ENCODE measurements around the gene CAMTA1. TPM values are rescaled to one million over a fixed set of nuclear protein-coding genes. Genes with fewer than 3 reads are reported as not detected.

Gene CAMTA1
- polyA plus RNA-seq, 1 of the 3 experiments (the other 2 are of a cell fraction): 63.1 TPM

DNA sequence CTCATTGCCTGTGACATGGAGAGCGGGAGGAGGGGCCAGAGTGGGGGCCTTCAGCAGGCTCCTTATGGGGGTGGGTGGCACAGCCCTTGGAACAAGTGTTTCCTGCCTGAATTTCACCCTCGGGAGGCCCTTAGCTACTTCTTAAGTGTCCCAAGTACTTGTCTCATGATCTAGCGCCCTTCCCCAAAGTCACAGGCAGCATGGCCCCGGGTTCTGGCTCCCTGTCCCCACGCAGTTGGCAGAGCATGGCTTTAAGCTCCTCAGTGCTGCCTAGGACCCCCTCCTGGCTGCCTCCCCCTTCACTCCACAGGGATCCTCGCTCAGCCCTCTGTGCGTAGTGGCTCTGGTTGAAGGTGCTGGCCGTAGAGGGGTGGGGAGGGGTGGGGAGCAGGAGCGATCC, 197.2 kb downstream of the CAMTA1 start:
- TF ChIP-seq RAD21 (IDR thresholded peaks at IDR 0.05; ENCODE audit: low read length) (no peak), TCF12 (IDR thresholded peaks at IDR 0.05) (no peak), FOSL2 (IDR thresholded peaks at IDR 0.05; ENCODE audit: borderline replicate concordance, low read depth) (no peak), JUND (IDR thresholded peaks at IDR 0.05) (no peak), RXRA (IDR thresholded peaks at IDR 0.05; ENCODE audit: borderline replicate concordance, low read depth) (no peak), NRF1 (IDR thresholded peaks at IDR 0.05; ENCODE audit: low read depth, low read length) (no peak), YY1 (IDR thresholded peaks at IDR 0.05; ENCODE audit: low read depth) (no peak), SIN3A (IDR thresholded peaks at IDR 0.05; ENCODE audit: borderline replicate concordance, low read depth, low read length) (no peak), ELF1 (IDR thresholded peaks at IDR 0.05) (no peak), MEF2A (IDR thresholded peaks at IDR 0.05; ENCODE audit: borderline replicate concordance, low read depth) (no peak), EZH2phosphoT487 (IDR thresholded peaks at IDR 0.05; ENCODE audit: borderline replicate concordance, low read depth) (no peak), MXI1 (IDR thresholded peaks at IDR 0.05; ENCODE audit: low read depth, low read length) (no peak), TEAD4 (IDR thresholded peaks at IDR 0.05; ENCODE audit: borderline replicate concordance, insufficient read depth) (no peak), FOXM1 (IDR thresholded peaks at IDR 0.05; ENCODE audit: low read depth) (no peak), SMC3 (IDR thresholded peaks at IDR 0.05; ENCODE audit: low read depth, low read length) (no peak), CHD2 (IDR thresholded peaks at IDR 0.05; ENCODE audit: low read length, partially characterized antibody) (no peak)
- TF ChIP-seq, protein P1, sequence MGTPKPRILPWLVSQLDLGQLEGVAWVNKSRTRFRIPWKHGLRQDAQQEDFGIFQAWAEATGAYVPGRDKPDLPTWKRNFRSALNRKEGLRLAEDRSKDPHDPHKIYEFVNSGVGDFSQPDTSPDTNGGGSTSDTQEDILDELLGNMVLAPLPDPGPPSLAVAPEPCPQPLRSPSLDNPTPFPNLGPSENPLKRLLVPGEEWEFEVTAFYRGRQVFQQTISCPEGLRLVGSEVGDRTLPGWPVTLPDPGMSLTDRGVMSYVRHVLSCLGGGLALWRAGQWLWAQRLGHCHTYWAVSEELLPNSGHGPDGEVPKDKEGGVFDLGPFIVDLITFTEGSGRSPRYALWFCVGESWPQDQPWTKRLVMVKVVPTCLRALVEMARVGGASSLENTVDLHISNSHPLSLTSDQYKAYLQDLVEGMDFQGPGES (IDR thresholded peaks at IDR 0.05; ENCODE audit: low read depth, low read length): no peak
- TF ChIP-seq, protein P2, sequence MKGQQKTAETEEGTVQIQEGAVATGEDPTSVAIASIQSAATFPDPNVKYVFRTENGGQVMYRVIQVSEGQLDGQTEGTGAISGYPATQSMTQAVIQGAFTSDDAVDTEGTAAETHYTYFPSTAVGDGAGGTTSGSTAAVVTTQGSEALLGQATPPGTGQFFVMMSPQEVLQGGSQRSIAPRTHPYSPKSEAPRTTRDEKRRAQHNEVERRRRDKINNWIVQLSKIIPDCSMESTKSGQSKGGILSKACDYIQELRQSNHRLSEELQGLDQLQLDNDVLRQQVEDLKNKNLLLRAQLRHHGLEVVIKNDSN (IDR thresholded peaks at IDR 0.05; ENCODE audit: borderline replicate concordance, low read depth): no peak
- TF ChIP-seq, protein P3, sequence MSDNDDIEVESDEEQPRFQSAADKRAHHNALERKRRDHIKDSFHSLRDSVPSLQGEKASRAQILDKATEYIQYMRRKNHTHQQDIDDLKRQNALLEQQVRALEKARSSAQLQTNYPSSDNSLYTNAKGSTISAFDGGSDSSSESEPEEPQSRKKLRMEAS (IDR thresholded peaks at IDR 0.05; ENCODE audit: low read depth): no peak
- TF ChIP-seq, protein P4, sequence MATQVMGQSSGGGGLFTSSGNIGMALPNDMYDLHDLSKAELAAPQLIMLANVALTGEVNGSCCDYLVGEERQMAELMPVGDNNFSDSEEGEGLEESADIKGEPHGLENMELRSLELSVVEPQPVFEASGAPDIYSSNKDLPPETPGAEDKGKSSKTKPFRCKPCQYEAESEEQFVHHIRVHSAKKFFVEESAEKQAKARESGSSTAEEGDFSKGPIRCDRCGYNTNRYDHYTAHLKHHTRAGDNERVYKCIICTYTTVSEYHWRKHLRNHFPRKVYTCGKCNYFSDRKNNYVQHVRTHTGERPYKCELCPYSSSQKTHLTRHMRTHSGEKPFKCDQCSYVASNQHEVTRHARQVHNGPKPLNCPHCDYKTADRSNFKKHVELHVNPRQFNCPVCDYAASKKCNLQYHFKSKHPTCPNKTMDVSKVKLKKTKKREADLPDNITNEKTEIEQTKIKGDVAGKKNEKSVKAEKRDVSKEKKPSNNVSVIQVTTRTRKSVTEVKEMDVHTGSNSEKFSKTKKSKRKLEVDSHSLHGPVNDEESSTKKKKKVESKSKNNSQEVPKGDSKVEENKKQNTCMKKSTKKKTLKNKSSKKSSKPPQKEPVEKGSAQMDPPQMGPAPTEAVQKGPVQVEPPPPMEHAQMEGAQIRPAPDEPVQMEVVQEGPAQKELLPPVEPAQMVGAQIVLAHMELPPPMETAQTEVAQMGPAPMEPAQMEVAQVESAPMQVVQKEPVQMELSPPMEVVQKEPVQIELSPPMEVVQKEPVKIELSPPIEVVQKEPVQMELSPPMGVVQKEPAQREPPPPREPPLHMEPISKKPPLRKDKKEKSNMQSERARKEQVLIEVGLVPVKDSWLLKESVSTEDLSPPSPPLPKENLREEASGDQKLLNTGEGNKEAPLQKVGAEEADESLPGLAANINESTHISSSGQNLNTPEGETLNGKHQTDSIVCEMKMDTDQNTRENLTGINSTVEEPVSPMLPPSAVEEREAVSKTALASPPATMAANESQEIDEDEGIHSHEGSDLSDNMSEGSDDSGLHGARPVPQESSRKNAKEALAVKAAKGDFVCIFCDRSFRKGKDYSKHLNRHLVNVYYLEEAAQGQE (IDR thresholded peaks at IDR 0.05; ENCODE audit: low read depth, low read length): no peak
- 33% methylated on average over 4 of the region's 9 CpGs for WGBS (ENCODE audit: low lambda C conversion rate)

More for the DNA sequence above, 197.2 kb downstream of the CAMTA1 start:
- Histone ChIP-seq H3K4me1 (ENCODE audit: control insufficient read depth in 1 of 2, insufficient read depth in 2 of 2, low read depth in 1 of 2, low read length in 1 of 2) (no peaks in the 10 kb centered on the region), H3K36me3 (replicated peaks in 1 of 2; ENCODE audit: control insufficient read depth in 1 of 2, insufficient read depth in 2 of 2, low read length in 1 of 2) (no peaks in the 10 kb centered on the region), H3K27me3 (ENCODE audit: insufficient read depth) (no peaks in the 10 kb centered on the region), H3K9ac (no peak overlapping the region), H2AFZ (ENCODE audit: low read depth) (no peak overlapping the region), H3K9me2 (no peaks in the 10 kb centered on the region), H3K4me2 (no peak overlapping the region), H3K79me2 (ENCODE audit: insufficient read depth) (no peaks in the 10 kb centered on the region), H3K4me3 (ENCODE audit: low read depth in 2 of 2, low read length in 1 of 2) (no peak overlapping the region), H3K27ac (ENCODE audit: low read depth in 2 of 2, low read length in 1 of 2) (no peak overlapping the region), H4K20me1 (ENCODE audit: insufficient read depth) (no peaks in the 10 kb centered on the region), H3K9me3 (no peaks in the 10 kb centered on the region), H3F3A (replicated peaks; ENCODE audit: insufficient read depth) (no peaks in the 10 kb centered on the region)
- DNase-seq: no peak
- ChIA-PET POLR2A (no interaction called here), CTCF (no interaction called here)
